Ascending aorta (tissue), 2 donors: Measurements from ENCODE around the gene CCDC102B. TPM values are rescaled to one million over a fixed set of nuclear protein-coding genes. Genes with fewer than 3 reads are reported as not detected.

ENCODE experiments used
- DNase-seq, 2 donors: peaks; one replicate each; pipeline ENCODE4 v3.0.0-alpha.2; 2019; ENCODE audit warnings: low spot score in 2 of 2
- H3K27ac ChIP-seq, 2 donors: fragments of 200-600 bp; sonication (generic); one replicate each; pipeline ENCODE4 v1.5.1; 2016 to 2017; ENCODE audit warnings: mild to moderate bottlenecking in 1 of 2
- H3K27me3 ChIP-seq: fragments of 200-600 bp; sonication (generic); one replicate; pipeline ENCODE4 v1.5.1; 2017
- H3K36me3 ChIP-seq, 2 donors: fragments of 200-600 bp; sonication (generic); one replicate each; pipeline ENCODE4 v1.5.1; 2016
- H3K4me1 ChIP-seq, 2 donors: fragments of 200-600 bp; sonication (generic); one replicate each; pipeline ENCODE4 v1.5.1; 2016 to 2017; ENCODE audit warnings: mild to moderate bottlenecking in 1 of 2
- H3K4me3 ChIP-seq, 2 donors: fragments of 200-600 bp; sonication (generic); one replicate each; pipeline ENCODE4 v1.5.1; 2016 to 2017; ENCODE audit warnings: mild to moderate bottlenecking in 1 of 2
- H3K9me3 ChIP-seq, 2 donors: fragments of 200-600 bp; sonication (generic); one replicate each; pipeline ENCODE4 v1.5.1; 2016
- CTCF ChIP-seq, 3 experiments: fragments of 200-600 bp in 2 of 3; fragments of 450-650 bp in 1 of 3; sonication (generic) in 2 of 3; IDR thresholded peaks; one replicate each; pipeline ENCODE4 v1.5.1; 2016 to 2019; ENCODE audit warnings: antibody characterized with exemption in 3 of 3, mild to moderate bottlenecking in 1 of 3, moderate library complexity in 1 of 3
- intact Hi-C: fragments of 100-400 bp; cut with DNase I; formaldehyde crosslinking; loops from one replicate; pipeline ENCODE4 v1.15.1; 2023
- total RNA-seq: library from RNA; depleted of rRNA; stranded (reverse); fragments of >200 nt; gene quantifications from one replicate; pipeline ENCODE4 v1.1.0, GENCODE V29; 2016

CCDC102B gene
- total RNA-seq, 1 donor from 2014 or later, result 3.3 TPM

DNA sequence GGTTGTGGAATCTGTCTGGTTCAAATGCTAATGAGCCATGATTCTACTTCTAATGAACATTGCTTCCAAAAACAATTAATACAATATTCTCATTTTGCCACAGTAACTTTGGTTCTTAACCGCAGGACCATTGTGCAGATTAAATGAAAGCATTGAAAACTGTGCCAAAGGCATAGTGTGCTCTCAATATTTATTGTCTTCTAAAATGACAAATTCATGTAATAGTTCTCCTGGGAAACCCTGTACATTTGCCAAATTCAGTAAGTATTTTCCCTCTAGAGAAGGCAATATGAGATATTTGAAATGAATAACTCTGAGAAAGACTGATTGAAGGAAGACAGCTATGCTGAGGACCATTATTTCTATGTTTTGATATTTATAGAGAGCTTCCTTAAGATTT, 246.3 kb downstream of the CCDC102B start:
- TF ChIP-seq CTCF (IDR thresholded peaks at IDR 0.05), result no peak
- H3K27me3 ChIP-seq, result no peaks in the 10 kb centered on the region
- H3K27ac ChIP-seq, result no peak overlapping the region
- H3K9me3 ChIP-seq, result no peaks in the 10 kb centered on the region
- H3K4me3 ChIP-seq, result no peak overlapping the region
- intact Hi-C loops, result no loop called here
- no peak for DNase-seq
- H3K4me1 ChIP-seq, result no peaks in the 10 kb centered on the region
- no peaks in the 10 kb centered on the region for H3K36me3 ChIP-seq

DNA sequence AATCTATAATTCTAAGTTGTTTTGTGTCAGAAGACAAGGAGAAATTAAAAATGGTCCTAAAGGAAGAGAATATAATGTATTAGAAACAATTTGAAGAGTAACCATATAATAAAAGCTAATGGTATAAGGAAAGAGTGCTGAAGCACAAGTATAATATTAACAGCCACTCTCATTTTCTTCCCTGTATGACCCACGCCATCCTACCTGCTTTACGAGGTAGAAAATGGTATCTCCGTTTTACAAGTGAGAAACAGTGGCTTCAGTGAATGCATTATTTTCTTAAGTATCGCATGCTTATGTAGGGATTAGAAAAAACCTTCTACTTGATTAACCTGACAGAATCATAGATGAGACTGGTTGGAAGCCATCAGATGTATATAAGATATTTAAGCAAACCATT, 266.2 kb downstream of the CCDC102B start:
- Histone ChIP-seq H3K36me3 (no peaks in the 10 kb centered on the region), H3K27ac (no peak overlapping the region), H3K4me3 (no peak overlapping the region), H3K9me3 (no peaks in the 10 kb centered on the region), H3K27me3 (no peaks in the 10 kb centered on the region), H3K4me1 (no peaks in the 10 kb centered on the region)
- DNase-seq, result no peak
- no peak for TF ChIP-seq CTCF (IDR thresholded peaks at IDR 0.05)
- intact Hi-C loops, result no loop called here

- intact Hi-C loops, result no loop called here
- Histone ChIP-seq H3K27ac (no peak overlapping the region), H3K27me3 (no peaks in the 10 kb centered on the region), H3K9me3 (no peaks in the 10 kb centered on the region), H3K4me1 (no peaks in the 10 kb centered on the region), H3K36me3 (no peaks in the 10 kb centered on the region), H3K4me3 (no peak overlapping the region)
- DNase-seq, result no peak
- no peak for TF ChIP-seq CTCF (IDR thresholded peaks at IDR 0.05)
These were observed 269.2 kb downstream of the CCDC102B start for GRCh38 chr18:69067048-69067447.

GRCh38 chr18:69071680-69072079, 273.8 kb downstream of the CCDC102B start:
- no peak for DNase-seq
- intact Hi-C loops, result no loop called here
- Histone ChIP-seq H3K27ac (no peak overlapping the region), H3K27me3 (no peaks in the 10 kb centered on the region), H3K4me3 (no peak overlapping the region), H3K9me3 (no peaks in the 10 kb centered on the region), H3K4me1 (no peaks in the 10 kb centered on the region), H3K36me3 (no peaks in the 10 kb centered on the region)
- no peak for TF ChIP-seq CTCF (IDR thresholded peaks at IDR 0.05)

- Histone ChIP-seq H3K4me3 (no peak overlapping the region), H3K4me1 (no peaks in the 10 kb centered on the region), H3K9me3 (no peaks in the 10 kb centered on the region), H3K27me3 (no peaks in the 10 kb centered on the region), H3K27ac (no peak overlapping the region), H3K36me3 (no peaks in the 10 kb centered on the region)
- no peak for DNase-seq
- no peak for TF ChIP-seq CTCF (IDR thresholded peaks at IDR 0.05)
- intact Hi-C loops, result no loop called here
These were observed 284.0 kb downstream of the CCDC102B start for GRCh38 chr18:69081846-69082245.

- intact Hi-C loops, result no loop called here
- H3K4me3 ChIP-seq, result no peak overlapping the region
- H3K9me3 ChIP-seq, result no peaks in the 10 kb centered on the region
- no peak overlapping the region for H3K27ac ChIP-seq
- H3K27me3 ChIP-seq, result no peaks in the 10 kb centered on the region
- no peaks in the 10 kb centered on the region for H3K4me1 ChIP-seq
- TF ChIP-seq CTCF (IDR thresholded peaks at IDR 0.05), result no peak
- no peaks in the 10 kb centered on the region for H3K36me3 ChIP-seq
- no peak for DNase-seq
These were observed 284.6 kb downstream of the CCDC102B start for GRCh38 chr18:69082499-69082898.
